GM21423 (cell line): ENCODE data around the gene JADE1.

Experiments used
- ATAC-seq: cut with Tn5 transposase; IDR thresholded peaks from one replicate; pipeline ENCODE4 v1.9.1; 2021; ENCODE audit warnings: mild to moderate bottlenecking, moderate library complexity; ENCODE audit not compliant: unreplicated experiment

The JADE1 gene

DNA sequence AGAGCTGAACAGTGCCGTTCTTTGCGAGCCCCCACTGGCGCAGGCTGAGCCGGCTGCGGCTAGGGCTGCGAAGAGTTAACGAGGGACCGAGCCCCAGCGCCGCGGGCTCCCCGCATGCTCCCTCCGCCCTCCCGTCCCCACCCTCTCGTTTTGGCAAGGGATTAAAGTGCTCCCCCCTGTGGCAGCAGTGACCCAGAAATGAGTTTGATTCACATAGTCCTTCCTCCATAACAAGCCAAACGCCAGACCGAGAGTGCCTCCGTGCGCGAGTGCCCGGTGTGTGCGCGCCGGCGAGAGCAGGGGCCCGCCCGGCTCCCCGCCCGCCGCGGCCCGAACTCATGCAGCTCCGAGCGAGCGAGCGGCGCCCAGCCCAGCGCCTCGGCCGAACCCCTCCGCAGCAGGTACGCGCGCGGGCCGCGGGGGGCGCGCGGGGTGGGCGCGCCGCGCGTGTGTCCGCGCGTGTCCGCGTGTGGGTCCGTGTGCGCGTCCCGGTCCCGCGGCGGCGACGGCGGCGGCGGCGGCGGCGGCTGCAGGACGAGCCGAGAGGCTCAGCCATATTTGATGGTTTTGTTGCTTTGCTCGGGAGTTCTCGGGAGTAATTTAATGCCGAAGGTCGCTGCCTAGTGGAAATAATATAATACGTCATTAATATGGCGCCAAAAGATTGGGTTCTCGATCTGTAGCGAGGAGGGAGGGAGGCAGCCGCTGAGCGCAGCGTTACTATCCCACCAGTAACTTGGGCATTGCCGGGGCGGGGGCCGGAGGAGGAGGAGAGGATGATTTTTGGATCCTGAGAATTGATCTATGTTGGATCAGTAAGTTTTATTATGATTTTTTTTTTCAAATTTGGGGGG lies at the start of gene JADE1:
Gene JADE1 (plus strand): TSS at position 224 of the 854 bp plus-strand sequence. CDS start 22,059 bp downstream, outside the sequence.
- ATAC-seq, result peak; percentile 36

- no peak for ATAC-seq
Measured at GRCh38 chr4:128766781-128767180, 42.7 kb upstream of the JADE1 start.

DNA sequence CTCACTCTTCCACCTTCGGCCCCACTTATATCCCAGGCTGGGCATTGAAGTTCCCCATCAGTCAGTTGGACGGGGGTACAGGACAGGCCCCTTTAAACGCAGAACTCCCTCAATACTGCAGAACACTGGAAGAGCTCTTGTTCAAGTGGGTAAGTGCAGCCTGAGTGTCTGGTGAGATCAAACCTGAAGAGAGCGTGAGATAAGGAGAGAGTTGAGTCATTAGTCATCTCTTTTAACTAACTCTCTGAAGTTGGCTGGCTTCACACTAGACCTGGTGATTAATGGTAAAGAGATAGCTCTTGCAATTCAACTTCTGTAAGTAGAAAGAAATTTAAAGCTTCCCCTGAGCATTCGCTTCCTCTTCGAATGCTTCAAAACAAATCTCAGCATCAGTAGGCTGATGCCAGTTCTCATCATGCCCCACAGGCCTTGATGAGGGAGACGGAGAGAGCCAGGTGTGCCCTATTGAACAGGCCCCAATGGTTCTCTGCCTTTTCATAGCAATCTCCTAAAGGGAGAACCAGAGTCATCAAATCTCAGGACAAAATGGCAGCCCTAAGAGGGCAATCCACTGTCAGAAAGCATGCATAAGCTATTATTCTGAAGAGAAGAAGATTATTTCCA lies 41.0 kb upstream of the JADE1 start:
- no peak for ATAC-seq

- ATAC-seq, result no peak
Measured at GRCh38 chr4:128769011-128769410, 40.5 kb upstream of the JADE1 start.

DNA sequence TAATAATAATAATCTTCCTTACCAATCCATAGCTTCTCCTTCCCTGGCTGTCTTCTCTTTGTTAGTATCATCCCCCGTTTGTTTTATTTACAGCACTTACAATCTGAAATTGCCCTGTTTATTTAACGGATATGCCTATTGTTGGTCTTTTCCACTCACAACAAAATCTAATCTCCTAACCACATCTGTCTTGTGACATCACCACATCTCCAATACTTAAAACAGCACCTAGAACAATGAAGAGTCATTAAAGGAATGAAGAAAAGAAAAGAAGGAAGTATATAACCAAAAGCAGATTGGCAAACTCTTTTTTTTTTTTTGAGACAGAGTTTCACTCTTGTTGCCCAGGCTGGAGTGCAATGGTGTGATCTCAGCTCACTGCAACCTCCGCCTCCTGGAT lies 38.7 kb upstream of the JADE1 start:
- no peak for ATAC-seq

DNA sequence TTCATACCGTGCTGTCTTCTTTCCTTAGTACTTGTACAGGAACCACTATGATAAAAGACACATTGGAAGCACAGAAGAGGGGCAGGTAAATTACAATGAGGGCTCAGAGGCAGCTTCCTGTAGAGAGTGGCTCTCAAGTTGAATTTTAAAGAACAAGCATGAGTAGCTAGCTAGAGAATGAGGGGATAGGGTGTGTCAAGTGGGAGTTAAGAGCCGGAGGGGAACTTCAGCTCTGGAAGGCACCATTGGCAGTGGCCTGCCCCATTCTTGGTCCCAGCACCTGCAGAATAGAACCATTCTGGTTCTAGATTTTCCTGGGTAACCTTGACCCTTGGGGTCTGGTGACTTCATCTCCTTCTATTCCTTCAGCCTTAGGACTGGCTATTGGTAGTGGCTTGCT lies 34.0 kb upstream of the JADE1 start:
- no peak for ATAC-seq

DNA sequence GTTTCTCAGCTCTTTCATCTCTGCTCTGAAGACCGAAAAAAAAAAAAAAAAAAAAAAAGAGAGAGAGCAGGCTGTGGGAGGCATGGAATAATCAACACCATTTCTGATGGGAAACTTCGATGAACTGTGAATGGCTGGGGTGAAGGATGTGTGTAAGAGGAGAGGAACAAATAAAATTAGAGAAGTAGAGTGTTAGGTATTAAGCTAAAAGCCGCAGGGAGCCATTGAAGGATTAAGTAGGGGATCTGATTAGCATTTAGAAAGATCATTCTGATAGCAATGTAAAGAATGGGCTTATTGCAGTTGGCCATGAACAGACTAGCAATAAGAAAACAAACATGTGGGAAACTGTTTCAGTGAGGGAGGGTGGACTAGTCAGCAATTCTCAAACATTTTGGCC lies 33.6 kb upstream of the JADE1 start:
- ATAC-seq, result no peak

GRCh38 chr4:128776794-128777216 lies 32.7 kb upstream of the JADE1 start:
- ATAC-seq, result no peak

DNA sequence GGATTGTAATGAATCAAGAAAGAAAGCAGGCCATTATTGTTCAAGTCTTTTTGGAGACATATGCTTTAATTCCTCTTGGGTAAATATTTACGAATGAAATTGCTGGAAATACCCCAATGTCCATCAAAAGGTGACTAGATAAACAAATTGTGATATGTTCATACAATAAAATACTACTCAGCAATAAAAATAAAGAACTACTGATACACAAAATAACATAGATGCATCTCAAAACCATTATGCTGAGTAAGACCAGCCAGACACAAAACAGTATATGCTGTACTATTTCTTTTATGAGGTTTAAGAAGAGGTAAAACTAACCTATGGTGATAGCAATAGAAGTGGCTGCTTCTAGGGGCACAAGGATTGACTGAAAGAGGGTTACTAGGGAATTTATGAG lies 28.8 kb upstream of the JADE1 start:
- ATAC-seq, result no peak

DNA sequence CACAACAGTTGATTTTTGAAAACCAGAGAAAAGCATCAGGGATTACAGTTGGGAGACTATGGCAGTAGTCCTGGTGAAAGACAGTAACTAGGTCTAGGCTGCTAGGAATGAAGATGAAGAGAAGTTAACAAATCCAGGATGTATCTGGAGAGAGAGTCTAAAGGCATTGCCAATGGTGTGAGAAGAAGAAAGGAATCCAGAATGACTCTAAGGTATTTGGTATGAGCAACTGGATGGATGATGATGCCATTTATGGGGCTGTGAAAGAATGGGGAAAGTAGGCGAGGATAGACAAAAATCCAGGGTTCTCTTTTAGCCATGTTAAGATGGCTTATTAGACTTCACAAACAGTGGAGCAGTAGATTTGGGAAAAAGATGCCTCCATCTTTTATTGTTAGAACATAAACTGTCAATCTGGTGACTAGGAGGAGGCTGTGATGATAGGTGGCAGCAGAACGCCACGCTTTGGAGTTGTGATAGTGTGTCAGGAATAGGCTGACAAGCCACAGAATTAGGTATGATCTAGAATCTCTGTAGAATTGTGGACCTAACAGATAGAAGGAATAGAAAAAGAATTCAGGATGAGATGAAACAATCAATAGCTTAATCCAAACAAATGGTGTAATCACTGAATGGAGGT lies 27.3 kb upstream of the JADE1 start:
- peak; percentile 59 for ATAC-seq

- ATAC-seq, result no peak
Measured at GRCh38 chr4:128782875-128783614, 26.5 kb upstream of the JADE1 start.

GRCh38 chr4:128787509-128788311 lies 21.8 kb upstream of the JADE1 start:
- no peak for ATAC-seq

DNA sequence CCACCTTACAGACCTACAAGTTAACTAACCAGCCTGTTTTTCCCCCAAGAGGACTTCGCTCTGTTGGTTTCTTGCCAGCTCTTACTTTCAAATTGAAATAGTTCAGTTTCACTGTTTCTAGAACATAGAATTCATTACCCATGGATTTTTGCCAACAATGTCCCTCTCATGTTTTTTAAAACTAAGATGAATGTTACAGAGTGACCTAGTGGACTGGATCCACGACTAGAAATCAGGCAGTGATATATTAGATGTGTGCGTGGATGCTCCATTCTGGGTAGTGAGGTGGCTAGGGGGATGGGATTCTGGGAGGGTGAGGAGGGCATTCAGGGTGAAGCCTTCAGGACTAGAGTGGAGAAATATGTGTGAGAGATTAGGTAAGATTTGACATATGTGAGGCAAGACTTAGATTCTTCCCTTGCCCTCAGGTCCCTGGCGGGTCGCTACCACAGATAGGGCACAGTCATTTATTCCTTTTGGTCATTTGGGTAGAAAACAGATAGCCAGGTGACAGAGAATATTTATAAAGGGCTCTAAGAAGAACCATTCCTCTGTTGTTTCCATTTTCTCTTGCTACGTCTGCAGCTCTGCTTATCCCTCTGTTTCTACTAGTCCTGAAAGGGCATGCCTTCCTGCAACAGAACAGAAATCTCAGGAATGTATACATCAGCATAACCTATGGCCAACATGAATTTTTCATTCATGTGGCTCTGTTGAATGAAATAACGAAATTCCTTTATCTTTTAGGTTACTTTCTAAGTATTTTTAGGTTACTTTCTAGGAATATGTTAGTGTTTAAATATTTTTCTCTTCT lies 15.4 kb upstream of the JADE1 start:
- no peak for ATAC-seq

GRCh38 chr4:128796934-128797333 lies 12.6 kb upstream of the JADE1 start:
- ATAC-seq, result no peak

- no peak for ATAC-seq
Measured at GRCh38 chr4:128800284-128800683, 9.2 kb upstream of the JADE1 start.

DNA sequence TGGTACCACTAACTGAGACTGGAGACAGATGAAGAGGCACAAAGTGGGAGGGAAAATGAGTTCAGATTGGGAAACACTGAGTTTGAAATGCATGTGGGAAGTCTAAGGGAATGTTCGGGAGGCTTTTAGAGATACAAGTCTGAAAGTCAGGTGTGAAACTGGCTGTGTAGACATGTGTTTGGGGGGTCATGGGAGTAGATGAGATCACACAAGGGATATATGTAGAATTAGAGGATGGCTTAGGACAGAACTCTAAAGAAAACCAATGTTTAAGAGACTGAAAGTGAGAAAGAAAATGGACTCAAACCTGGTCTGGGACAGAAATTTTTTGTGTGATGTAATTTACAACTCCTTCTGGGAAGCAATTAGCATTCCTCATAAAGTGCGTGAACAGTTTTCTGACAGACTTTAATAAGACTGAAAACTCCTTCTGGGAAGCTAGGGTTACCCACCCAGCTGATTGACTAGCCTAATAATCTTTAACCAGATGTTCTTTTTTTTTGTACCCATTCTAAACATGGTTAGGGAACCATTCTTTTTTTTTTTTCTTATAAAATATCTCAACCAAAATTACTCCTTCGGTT lies 8.7 kb upstream of the JADE1 start:
- no peak for ATAC-seq

DNA sequence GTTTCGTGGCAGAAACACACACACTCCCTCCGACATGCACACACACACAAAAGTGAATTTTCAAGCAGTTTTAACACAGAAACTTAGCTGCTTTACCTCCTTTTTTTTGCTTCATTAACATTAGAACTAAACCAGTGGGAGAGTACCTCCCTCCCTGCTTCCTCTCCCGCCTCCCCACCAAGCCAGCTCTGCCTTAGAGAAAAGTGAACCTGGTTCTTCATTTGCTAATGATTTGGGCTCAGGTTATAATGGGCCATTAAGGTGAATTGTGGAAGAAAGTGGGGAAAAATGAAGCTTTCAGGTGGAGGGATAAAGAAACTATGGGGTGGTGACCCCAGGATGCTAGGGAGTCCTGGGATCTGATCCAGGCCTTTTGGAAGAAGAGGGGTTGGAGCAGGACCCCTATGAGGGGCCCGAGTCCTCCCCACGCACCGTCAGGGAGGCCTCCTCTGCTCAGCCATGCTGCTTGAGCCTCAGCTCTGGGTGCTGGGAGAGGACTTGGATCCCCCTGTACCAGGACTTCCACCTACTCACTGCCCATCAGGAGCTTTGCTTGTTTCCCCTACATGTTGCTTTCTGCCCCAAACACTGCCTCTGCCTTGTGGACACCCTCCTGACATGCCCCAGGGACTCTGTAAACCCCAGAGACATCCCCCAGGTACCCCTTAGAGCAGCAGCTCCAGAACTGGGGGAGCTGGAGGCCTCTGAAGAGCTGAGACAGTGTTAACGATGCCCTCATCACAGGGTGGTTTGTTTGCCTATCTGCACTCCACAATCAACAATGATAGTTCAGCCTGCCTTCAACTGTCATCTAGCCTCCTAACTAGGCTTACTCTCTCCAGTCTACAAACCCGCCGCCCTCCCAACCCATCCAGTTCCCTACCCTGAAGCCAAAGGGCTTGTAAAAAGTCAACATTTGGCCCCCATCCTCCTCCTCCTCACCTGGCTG lies 6.5 kb upstream of the JADE1 start:
- ATAC-seq, result no peak

- no peak for ATAC-seq
Measured at GRCh38 chr4:128803783-128804182, 5.7 kb upstream of the JADE1 start.
